Transverse colon (tissue), 4 donors: ENCODE data around the gene NOP56.

ENCODE experiments used
- CTCF ChIP-seq, 5 experiments: fragments of 200-600 bp in 3 of 5; fragments of 450-650 bp in 2 of 5; sonication (generic) in 3 of 5; IDR thresholded peaks; 1 replicate in 2 of 5; 2 replicates in 3 of 5; pipeline ENCODE4 v1.5.1; 2016 to 2017; ENCODE audit warnings: antibody characterized with exemption in 5 of 5, inconsistent platforms in 3 of 5, mild to moderate bottlenecking in 2 of 5, moderate library complexity in 1 of 5
- POLR2A ChIP-seq: fragments of 450-650 bp; IDR thresholded peaks from one replicate; pipeline ENCODE4 v1.6.1; 2016; ENCODE audit warnings: antibody characterized with exemption, mild to moderate bottlenecking, moderate library complexity
- POLR2AphosphoS5 ChIP-seq, 3 donors: sonication (generic); formaldehyde crosslinking; IDR thresholded peaks; one replicate each; pipeline ENCODE4 v1.6.1; 2016; ENCODE audit warnings: antibody characterized with exemption in 3 of 3

GRCh38 chr20:2691663-2692035 is 39.2 kb downstream of the NOP56 start:
- TF ChIP-seq POLR2A (no peak), CTCF (IDR thresholded peaks at IDR 0.05) (no peak), POLR2AphosphoS5 (IDR thresholded peaks at IDR 0.05) (no peak)
